ENCODE data around the gene PLD4.

DNA sequence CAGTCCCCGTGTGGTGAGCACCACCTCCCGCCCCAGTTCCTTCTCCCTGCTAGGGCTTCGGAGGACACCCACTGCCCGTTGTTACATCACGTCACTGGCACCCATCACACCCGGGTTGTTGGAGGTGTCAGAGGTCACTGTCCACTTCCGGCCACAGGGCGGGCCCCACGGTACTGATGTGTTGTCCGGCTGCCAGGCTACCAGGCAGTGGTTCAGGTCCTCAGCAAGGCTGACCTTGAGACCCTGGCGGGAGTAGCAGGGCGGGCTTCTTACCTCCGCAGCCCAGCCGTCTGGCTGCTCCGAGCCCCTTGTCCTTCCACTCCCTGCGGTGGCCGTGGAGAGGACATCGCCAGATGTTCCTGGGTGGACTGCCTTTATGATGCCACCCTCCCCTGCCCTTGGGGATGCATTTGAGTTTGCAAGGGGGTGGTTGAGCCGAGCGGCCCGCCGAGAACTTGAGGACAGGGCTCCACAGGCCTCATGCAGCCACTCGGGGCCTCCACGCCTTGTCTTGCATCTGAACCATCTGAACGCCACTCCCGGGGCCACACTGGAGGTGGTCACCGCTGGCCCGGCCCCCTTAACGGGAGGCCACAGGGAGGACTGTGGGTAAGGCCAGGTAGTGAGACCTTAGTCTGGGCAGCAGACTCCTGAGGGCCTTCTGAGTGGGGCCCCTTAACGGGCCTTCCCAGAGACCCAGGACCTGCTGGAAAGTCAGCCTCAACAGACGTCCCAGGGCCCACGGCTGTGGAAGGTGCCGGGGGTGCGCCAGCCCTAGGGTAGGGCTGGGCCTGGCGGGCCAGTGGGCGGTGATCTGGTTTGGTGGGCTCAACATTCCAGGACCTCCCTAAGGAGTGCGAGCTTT, 27.1 kb upstream of the PLD4 start:
- TF ChIP-seq POLR2A (IDR thresholded peaks at IDR 0.05) (no peak), POLR2AphosphoS5 (IDR thresholded peaks at IDR 0.05) (no peak)

Measured in gastroesophageal sphincter (tissue), 2 donors.